A673 (cell line): ENCODE measurements around the gene BET1. TPM values are rescaled to one million over a fixed set of nuclear protein-coding genes. Genes with fewer than 3 reads are reported as not detected.

Source experiments
- BruUV-seq: library from RNA; stranded (reverse); fragments of 400-500 nt; replicated peaks from 2 replicates; lab custom pipeline; 2021; lab: Mats Ljungman, UMichigan
- CTCF ChIA-PET: fragments of 300-600 bp; sonication (Branson Sonifier 250); formaldehyde crosslinking; loops from one replicate; lab custom pipeline; 2022; ENCODE audit warnings: antibody characterized with exemption; lab: Charles Lee
- POLR2A ChIA-PET: fragments of 300-600 bp; sonication (Branson Sonifier 250); formaldehyde crosslinking; loops from one replicate; lab custom pipeline; 2022; ENCODE audit warnings: antibody characterized with exemption; ENCODE audit not compliant: low non-redundant PET; lab: Charles Lee
- DNase-seq: peaks from one replicate; pipeline ENCODE4 v3.0.0-alpha.2; 2015; ENCODE audit warnings: low spot score
- H3K27ac ChIP-seq: fragments of 200-600 bp; sonication (generic); 2 replicates; pipeline ENCODE4 v1.5.1; 2016; ENCODE audit warnings: mixed run types, low read depth, mild to moderate bottlenecking, mixed read lengths, antibody characterized with exemption, low read length; ENCODE audit not compliant: poor library complexity, severe bottlenecking
- H3K27me3 ChIP-seq: fragments of 200-600 bp; sonication (generic); replicated peaks from 2 replicates; pipeline ENCODE4 v1.6.1; 2017; ENCODE audit warnings: mixed run types, low read depth, mild to moderate bottlenecking, mixed read lengths, antibody characterized with exemption, low read length; ENCODE audit not compliant: insufficient read depth, poor library complexity
- H3K36me3 ChIP-seq: fragments of 200-600 bp; sonication (generic); 2 replicates; pipeline ENCODE4 v1.6.1; 2016; ENCODE audit warnings: mixed run types, mild to moderate bottlenecking, mixed read lengths, antibody characterized with exemption, low read length; ENCODE audit not compliant: insufficient read depth, poor library complexity, severe bottlenecking
- H3K4me1 ChIP-seq: fragments of 200-600 bp; sonication (generic); 2 replicates; pipeline ENCODE4 v1.6.1; 2017; ENCODE audit warnings: mixed run types, mild to moderate bottlenecking, mixed read lengths, antibody characterized with exemption, low read length; ENCODE audit not compliant: insufficient read depth, poor library complexity, severe bottlenecking
- H3K4me3 ChIP-seq: fragments of 200-600 bp; sonication (generic); 2 replicates; pipeline ENCODE4 v1.5.1; 2016; ENCODE audit warnings: low read depth, mixed run types, mild to moderate bottlenecking, mixed read lengths, low read length; ENCODE audit not compliant: poor library complexity, severe bottlenecking
- H3K9me3 ChIP-seq: fragments of 200-600 bp; sonication (generic); 2 replicates; pipeline ENCODE4 v1.6.1; 2016; ENCODE audit warnings: mixed run types, low read depth, mild to moderate bottlenecking, mixed read lengths, antibody characterized with exemption, low read length; ENCODE audit not compliant: poor library complexity, severe bottlenecking
- CTCF ChIP-seq: fragments of 300-800, 200-600 bp; sonication (generic); conservative IDR thresholded peaks from 2 replicates; pipeline ENCODE4 v1.5.1; 2017; ENCODE audit warnings: low read depth, mild to moderate bottlenecking, antibody characterized with exemption, low read length, moderate library complexity, mixed read lengths
- EZH2 ChIP-seq: fragments of 200-600 bp; sonication (generic); IDR thresholded peaks from 2 replicates; pipeline ENCODE4 v1.6.1; 2017; ENCODE audit warnings: borderline replicate concordance, low read depth, mild to moderate bottlenecking, mixed read lengths, antibody characterized with exemption, low read length; ENCODE audit not compliant: poor library complexity, severe bottlenecking
- intact Hi-C: fragments of 100-400 bp; cut with micrococcal nuclease; formaldehyde crosslinking; loops from one replicate; pipeline ENCODE4 v1.10.0; 2022; ENCODE audit not compliant: unreplicated experiment
- total RNA-seq: library from RNA; stranded (reverse); gene quantifications from 2 replicates; pipeline ENCODE4 v1.2.3, GENCODE V29; 2021

Gene BET1
- total RNA-seq, 1 experiment from 2014 or later: 19.2 TPM

GRCh38 chr7:93960986-93961385 lies 43.2 kb downstream of the BET1 start:
- ChIA-PET CTCF (no interaction called here), POLR2A (no interaction called here)
- intact Hi-C loops: no loop called here
- BruUV-seq: no TSS peak
- no peak for DNase-seq
- peaks cover 6% of the 10 kb centered on the region for H3K4me1 ChIP-seq
- H3K27me3 ChIP-seq: no peaks in the 10 kb centered on the region
- no peaks in the 10 kb centered on the region for H3K36me3 ChIP-seq
- H3K4me3 ChIP-seq: no peak overlapping the region
- no peak overlapping the region for H3K27ac ChIP-seq
- TF ChIP-seq CTCF (no peak), EZH2 (no peak)
- no peaks in the 10 kb centered on the region for H3K9me3 ChIP-seq

- Histone ChIP-seq H3K4me1 (peaks cover 6% of the 10 kb centered on the region), H3K27me3 (no peaks in the 10 kb centered on the region), H3K36me3 (no peaks in the 10 kb centered on the region), H3K4me3 (no peak overlapping the region), H3K9me3 (no peaks in the 10 kb centered on the region), H3K27ac (no peak overlapping the region)
- no peak for DNase-seq
- CTCF ChIA-PET: no interaction called here
- POLR2A ChIA-PET: no interaction called here
- intact Hi-C loops: no loop called here
- no peak for TF ChIP-seq EZH2
- no peak for TF ChIP-seq CTCF
- BruUV-seq: no TSS peak
These were observed 45.5 kb downstream of the BET1 start for GRCh38 chr7:93958651-93959050.

GRCh38 chr7:93958216-93958615 lies 45.9 kb downstream of the BET1 start:
- no peak overlapping the region for H3K4me3 ChIP-seq

More at GRCh38 chr7:93958216-93958615, 45.9 kb downstream of the BET1 start:
- peak; percentile 36 for DNase-seq
- no TSS peak for BruUV-seq
- Histone ChIP-seq H3K4me1 (peaks cover 6% of the 10 kb centered on the region), H3K36me3 (no peaks in the 10 kb centered on the region), H3K9me3 (no peaks in the 10 kb centered on the region), H3K27me3 (no peaks in the 10 kb centered on the region), H3K27ac (no peak overlapping the region)
- intact Hi-C loops: no loop called here
- TF ChIP-seq CTCF: no peak
- ChIA-PET CTCF (no interaction called here), POLR2A (no interaction called here)
